ENCODE results near the gene AOX1.

Gene AOX1

GRCh38 chr2:200705305-200706041 is 119.7 kb downstream of the AOX1 start:
- TF ChIP-seq GATA3 (IDR thresholded peaks at IDR 0.05; ENCODE audit: low read depth, low read length) (no peak), GATA2 (IDR thresholded peaks at IDR 0.05; ENCODE audit: low read depth, low read length) (no peak)

DNA sequence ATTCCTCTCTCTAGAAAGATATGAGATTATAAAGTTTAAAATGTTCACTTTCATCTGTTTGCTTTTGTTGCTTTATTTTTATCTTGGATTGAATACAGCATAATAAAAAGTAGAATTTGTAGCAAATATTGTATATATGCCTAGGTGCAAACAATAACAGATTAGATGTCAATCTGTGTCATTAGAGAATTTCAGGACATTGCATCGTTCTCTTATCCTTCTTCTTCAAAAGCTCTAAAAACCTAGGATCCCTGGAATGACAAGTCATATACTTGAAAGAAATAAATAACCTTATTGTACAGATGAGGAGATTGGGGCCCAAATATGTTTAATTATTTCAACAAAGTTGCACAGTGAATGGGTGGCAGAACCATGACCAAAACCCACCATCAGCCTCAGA is 123.1 kb downstream of the AOX1 start:
- TF ChIP-seq GATA2 (IDR thresholded peaks at IDR 0.05; ENCODE audit: low read depth, low read length) (no peak), GATA3 (IDR thresholded peaks at IDR 0.05; ENCODE audit: low read depth, low read length) (no peak)

- no peak for TF ChIP-seq GATA2 (IDR thresholded peaks at IDR 0.05; ENCODE audit: low read depth, low read length)
- no peak for TF ChIP-seq GATA3 (IDR thresholded peaks at IDR 0.05; ENCODE audit: low read depth, low read length)
Measured at GRCh38 chr2:200713003-200713703, 127.3 kb downstream of the AOX1 start.

DNA sequence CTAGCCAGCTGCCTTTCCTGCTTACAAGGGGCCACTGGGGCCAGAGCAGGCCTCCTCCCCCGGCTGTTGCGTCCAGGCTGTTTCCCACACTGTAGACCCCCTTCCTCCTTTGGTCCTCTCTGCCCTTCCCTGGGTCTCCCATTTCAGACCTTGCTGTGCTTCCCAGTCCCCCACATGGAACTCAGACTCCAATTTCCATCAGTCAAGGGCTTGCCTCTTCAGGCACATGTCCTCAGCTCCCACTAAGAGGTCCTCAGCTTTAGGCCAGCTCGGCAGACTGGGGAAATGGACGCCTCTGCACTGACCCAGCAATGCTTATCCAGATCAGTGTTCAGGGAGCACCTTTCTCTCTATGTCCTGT is 127.9 kb downstream of the AOX1 start:
- TF ChIP-seq GATA2 (IDR thresholded peaks at IDR 0.05; ENCODE audit: low read depth, low read length) (no peak), GATA3 (IDR thresholded peaks at IDR 0.05; ENCODE audit: low read depth, low read length) (no peak)

GRCh38 chr2:200716386-200716785 is 130.6 kb downstream of the AOX1 start:
- no peak for TF ChIP-seq GATA3 (IDR thresholded peaks at IDR 0.05; ENCODE audit: low read depth, low read length)
- no peak for TF ChIP-seq GATA2 (IDR thresholded peaks at IDR 0.05; ENCODE audit: low read depth, low read length)
